WI38 (cell line): ENCODE data around the gene AFF1.
A peak's percentile ranks its signal among the peaks of the same experiment; 100 is the strongest.

Experiments
- H3K4me3 ChIP-seq: 2 replicates; pipeline ENCODE4 v1.5.1; 2011; ENCODE audit warnings: low read depth, mild to moderate bottlenecking, control low read depth, low read length
- TF ChIP-seq, protein P1 (sequence below): IDR thresholded peaks from 2 replicates; pipeline ENCODE4 v1.5.1; 2012; ENCODE audit warnings: low read depth, mild to moderate bottlenecking, control low read depth, low read length

The AFF1 gene

DNA sequence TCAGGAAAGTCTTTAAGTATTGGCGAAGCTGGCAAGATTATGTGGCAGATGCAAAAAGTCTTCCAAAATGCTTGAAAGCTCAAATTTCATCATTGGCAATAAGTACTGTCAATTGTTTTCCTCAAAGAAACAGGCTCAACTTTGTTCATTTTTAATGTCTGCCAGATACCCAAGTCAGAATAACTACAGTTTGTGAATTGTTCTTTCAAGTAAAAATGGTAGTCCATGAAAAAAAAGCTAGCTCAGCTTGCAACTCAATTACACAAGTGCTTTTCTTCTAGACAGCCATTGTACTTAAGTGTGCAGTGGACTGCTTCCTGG is 70.5 kb downstream of the AFF1 start:
- H3K4me3 ChIP-seq: peak overlapping the region; percentile 69
- TF ChIP-seq, protein P1, sequence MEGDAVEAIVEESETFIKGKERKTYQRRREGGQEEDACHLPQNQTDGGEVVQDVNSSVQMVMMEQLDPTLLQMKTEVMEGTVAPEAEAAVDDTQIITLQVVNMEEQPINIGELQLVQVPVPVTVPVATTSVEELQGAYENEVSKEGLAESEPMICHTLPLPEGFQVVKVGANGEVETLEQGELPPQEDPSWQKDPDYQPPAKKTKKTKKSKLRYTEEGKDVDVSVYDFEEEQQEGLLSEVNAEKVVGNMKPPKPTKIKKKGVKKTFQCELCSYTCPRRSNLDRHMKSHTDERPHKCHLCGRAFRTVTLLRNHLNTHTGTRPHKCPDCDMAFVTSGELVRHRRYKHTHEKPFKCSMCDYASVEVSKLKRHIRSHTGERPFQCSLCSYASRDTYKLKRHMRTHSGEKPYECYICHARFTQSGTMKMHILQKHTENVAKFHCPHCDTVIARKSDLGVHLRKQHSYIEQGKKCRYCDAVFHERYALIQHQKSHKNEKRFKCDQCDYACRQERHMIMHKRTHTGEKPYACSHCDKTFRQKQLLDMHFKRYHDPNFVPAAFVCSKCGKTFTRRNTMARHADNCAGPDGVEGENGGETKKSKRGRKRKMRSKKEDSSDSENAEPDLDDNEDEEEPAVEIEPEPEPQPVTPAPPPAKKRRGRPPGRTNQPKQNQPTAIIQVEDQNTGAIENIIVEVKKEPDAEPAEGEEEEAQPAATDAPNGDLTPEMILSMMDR: no peak

DNA sequence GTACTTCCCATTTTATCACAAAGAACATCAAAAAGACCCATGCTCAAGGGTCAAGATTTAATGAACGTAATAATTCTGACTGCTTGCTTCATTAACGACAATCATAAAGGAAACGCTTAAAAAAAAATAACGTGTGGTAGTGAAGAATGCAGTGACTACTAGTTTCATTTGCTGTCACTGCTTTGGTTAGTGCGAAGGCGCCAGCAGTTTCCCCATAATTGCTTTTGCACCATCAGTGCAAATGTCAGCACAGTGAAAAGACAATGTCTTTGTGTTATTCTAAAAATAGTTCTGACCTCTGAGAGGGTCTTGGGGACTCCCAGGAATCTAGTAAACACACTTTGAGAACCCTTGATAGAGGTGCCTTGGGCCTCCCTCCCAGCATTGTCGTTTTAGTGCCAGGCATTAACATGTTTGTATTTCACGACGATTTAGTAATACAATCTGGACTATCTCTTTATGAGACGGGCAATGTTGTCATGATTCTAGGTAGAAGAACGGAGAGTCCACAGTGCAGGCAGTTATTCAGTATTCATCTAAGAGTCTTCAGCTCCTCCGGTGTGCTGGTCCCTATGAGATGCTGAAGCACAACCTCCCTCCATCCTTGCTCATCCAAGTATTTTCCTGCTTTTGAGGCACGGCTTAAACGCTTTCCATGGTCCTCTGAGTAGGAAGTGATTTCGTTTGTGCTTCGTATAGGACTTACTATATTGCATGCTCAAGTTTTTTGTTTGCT is 71.0 kb downstream of the AFF1 start:
- TF ChIP-seq, protein P1: no peak
- H3K4me3 ChIP-seq: peak overlapping the region; percentile 69

DNA sequence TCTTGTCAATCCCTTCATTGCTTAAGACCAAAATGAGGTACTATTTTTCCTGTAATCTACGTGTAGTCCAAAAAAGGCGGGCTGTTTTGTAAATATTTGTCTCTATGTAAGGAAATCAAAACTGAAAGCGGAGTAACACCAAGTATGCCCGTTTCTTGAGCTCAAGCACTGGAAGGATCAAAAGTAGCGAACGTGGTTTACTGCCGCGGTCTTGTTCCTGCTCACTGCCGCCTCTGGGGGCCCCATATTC is 71.5 kb downstream of the AFF1 start:
- TF ChIP-seq, protein P1: no peak
- peak overlapping the region; percentile 69 for H3K4me3 ChIP-seq

DNA sequence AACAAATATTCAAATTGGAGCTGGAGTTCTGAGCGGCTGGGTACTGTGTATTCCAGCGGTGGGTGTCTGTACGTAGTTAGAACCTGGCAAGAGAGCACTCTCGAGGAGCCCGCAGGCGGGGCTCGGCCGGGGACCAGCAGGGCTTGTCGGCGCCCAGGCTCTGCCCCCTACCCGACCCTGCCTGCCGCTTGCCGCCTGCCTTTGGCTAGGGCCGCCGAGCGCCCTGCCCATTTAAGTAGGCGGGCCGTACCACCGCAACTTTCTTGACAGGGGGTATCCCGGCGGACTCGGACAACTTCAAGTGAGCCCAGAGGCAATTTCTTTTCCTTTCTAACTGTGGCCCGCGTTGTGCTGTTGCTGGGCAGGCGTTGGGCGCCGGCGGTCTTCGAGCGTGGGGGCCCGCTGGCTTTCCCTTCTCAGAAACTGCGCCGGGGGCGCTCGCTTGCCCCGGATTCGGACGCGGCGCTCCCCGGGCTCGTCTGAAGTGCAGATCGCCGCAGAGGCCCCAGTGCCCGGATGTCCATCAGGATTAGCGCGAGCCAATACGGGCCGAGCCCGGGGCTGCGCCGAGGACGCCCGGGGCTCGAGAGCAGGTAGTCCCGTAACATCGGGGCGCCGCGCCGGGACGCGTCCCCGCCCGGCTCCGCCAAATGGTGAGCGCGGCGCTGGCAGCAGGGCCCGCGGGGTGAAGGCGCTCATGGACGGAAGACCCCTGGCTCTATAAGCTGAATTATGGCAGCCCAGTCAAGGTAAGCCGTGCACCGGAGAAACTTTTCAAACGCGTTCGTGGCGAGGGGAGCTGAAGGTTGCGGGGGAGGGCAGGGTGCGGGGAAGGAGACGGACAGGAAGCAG is 72.1 kb downstream of the AFF1 start:
- peak overlapping the region; percentile 69 for H3K4me3 ChIP-seq
- TF ChIP-seq, protein P1: no peak

DNA sequence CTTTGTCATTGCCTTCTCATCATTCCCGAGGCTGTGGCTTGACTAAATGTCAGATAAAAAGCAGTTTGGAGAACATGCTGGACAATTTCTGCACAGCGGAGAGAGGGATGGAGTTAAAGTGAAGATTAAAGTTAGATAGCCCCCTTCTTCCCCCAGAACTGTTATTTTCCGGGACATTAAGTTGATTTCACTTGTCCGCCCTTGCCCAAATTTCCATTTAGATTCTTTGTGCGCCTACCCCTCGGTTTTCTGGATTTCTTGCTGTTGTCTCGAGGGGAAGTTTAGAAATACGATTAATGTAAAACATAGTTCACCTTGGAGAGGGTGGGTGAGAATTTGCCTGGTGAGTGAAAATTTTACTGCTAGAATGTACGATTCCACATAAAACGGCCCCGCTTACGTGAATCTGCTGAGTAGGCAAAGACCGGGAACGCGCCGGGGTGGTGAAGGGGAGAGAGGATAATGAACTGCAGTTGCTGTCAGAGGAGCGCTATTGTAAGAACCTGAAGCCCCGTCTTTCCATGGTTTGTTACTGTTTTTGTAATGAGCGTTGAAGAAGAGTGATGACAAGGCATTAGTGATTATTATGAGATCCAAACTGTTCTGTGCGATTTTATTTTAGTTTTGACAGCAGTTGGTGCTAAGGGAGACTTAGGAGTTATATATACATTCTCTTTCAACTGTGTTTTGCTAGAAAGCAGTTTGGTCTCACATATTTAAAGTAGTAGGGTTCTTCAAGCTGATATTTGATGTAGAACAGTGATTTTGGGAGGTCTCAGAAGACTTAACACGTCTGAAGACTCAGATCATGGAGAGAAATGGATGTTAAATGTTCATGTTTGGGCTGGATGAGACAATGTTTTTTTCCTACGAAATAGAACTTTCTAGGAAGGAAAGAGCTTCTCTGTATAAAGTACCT is 73.0 kb downstream of the AFF1 start:
- peak overlapping the region; percentile 69 for H3K4me3 ChIP-seq
- TF ChIP-seq, protein P1: no peak

DNA sequence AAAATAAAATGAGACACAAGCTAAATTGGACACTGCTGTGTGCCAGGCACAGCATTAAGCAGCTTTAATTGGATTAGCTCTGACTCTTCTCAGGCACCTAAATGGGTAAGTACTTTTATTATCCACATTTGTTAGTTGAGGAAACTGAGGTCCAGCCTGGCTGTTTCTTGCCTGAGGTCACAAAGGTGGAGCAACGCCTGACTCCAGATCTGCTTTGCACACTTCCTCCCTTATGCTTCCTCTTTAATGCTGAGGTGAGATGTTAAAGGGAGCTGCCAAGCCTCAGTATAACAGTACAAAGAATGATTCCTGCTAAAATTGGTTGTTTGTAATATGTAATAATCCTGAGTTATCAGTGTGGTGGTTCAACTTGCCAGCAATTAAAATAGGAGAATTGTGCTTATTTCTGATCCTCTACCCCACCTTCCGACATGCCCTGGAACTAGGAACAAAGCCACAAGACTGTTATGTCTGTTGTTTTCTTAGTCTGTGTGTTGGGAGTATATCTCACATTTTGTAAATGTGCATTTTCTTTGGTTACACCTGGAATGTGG is 74.4 kb downstream of the AFF1 start:
- no peak overlapping the region for H3K4me3 ChIP-seq
- TF ChIP-seq, protein P1: no peak
